Vagina (tissue), 2 donors: ENCODE data around the gene SAMD3. TPM values are rescaled to one million over a fixed set of nuclear protein-coding genes. Genes with fewer than 3 reads are reported as not detected.

ENCODE experiments used
- DNase-seq, 2 donors: peaks; one replicate each; pipeline ENCODE4 v3.0.0-alpha.2; 2017; ENCODE audit errors: extremely low spot score in 2 of 2
- H3K27ac ChIP-seq: fragments of 200-600 bp; sonication (generic); one replicate; pipeline ENCODE4 v1.5.1; 2019
- H3K27me3 ChIP-seq: fragments of 200-600 bp; sonication (generic); one replicate; pipeline ENCODE4 v1.5.1; 2019
- H3K36me3 ChIP-seq, 2 donors: fragments of 200-600 bp; sonication (generic); one replicate each; pipeline ENCODE4 v1.5.1; 2017 to 2019
- H3K4me1 ChIP-seq: fragments of 200-600 bp; sonication (generic); one replicate; pipeline ENCODE4 v1.5.1; 2019
- H3K4me3 ChIP-seq, 2 donors: fragments of 200-600 bp; sonication (generic); 1 replicate in 1 of 2; 2 replicates in 1 of 2; pipeline ENCODE4 v1.5.1; 2016 to 2019
- H3K9me3 ChIP-seq: fragments of 200-600 bp; sonication (generic); one replicate; pipeline ENCODE4 v1.5.1; 2019
- POLR2A ChIP-seq, 2 donors: fragments of 450-650 bp; IDR thresholded peaks; one replicate each; pipeline ENCODE4 v1.6.1; 2017; ENCODE audit warnings: antibody characterized with exemption in 2 of 2, mild to moderate bottlenecking in 2 of 2, moderate library complexity in 2 of 2
- POLR2AphosphoS5 ChIP-seq, 2 donors: sonication (generic); formaldehyde crosslinking; IDR thresholded peaks; one replicate each; pipeline ENCODE4 v1.9.0; 2017; ENCODE audit warnings: antibody characterized with exemption in 2 of 2, mild to moderate bottlenecking in 2 of 2, low read depth in 1 of 2; ENCODE audit not compliant: insufficient read depth in 1 of 2
- intact Hi-C: fragments of 100-400 bp; cut with DNase I; formaldehyde crosslinking; loops from one replicate; pipeline ENCODE4 v1.15.1; 2023
- total RNA-seq: library from RNA; depleted of rRNA; stranded (reverse); fragments of >200 nt; gene quantifications from one replicate; pipeline ENCODE4 v1.2.3, GENCODE V29; 2016
- TF ChIP-seq, protein P1 (sequence below), 3 experiments: fragments of 450-650 bp in 2 of 3; fragments of 200-600 bp in 1 of 3; sonication (generic) in 1 of 3; IDR thresholded peaks; one replicate each; pipeline ENCODE4 v1.5.1; 2017 to 2019; ENCODE audit warnings: antibody characterized with exemption in 3 of 3, mild to moderate bottlenecking in 2 of 3, moderate library complexity in 2 of 3

SAMD3 gene
- total RNA-seq, 1 donor from 2014 or later, result 7.6 TPM

DNA sequence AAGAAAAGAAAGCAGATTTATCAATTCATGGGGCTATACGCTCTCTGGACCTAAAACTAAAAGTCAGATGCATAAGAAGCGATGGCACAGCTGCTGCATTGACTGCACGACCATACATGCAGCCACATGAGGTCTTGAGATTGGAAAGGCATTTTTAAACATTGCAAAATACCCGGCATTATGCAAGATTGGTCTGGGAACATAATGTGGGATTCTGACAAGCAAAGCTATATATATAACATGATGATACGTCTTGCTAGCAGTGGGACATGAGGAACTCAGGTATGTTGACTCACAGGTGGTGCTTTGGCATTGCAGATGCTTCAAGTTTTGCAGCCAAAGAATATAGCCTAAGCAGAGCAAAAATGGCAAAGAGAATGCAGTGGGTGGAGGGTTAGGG is 55.1 kb downstream of the SAMD3 start:
- Histone ChIP-seq H3K27me3 (no peaks in the 10 kb centered on the region), H3K36me3 (no peaks in the 10 kb centered on the region), H3K27ac (no peak overlapping the region), H3K9me3 (no peaks in the 10 kb centered on the region), H3K4me1 (no peaks in the 10 kb centered on the region), H3K4me3 (no peak overlapping the region)
- intact Hi-C loops, result no loop called here
- TF ChIP-seq, protein P1, sequence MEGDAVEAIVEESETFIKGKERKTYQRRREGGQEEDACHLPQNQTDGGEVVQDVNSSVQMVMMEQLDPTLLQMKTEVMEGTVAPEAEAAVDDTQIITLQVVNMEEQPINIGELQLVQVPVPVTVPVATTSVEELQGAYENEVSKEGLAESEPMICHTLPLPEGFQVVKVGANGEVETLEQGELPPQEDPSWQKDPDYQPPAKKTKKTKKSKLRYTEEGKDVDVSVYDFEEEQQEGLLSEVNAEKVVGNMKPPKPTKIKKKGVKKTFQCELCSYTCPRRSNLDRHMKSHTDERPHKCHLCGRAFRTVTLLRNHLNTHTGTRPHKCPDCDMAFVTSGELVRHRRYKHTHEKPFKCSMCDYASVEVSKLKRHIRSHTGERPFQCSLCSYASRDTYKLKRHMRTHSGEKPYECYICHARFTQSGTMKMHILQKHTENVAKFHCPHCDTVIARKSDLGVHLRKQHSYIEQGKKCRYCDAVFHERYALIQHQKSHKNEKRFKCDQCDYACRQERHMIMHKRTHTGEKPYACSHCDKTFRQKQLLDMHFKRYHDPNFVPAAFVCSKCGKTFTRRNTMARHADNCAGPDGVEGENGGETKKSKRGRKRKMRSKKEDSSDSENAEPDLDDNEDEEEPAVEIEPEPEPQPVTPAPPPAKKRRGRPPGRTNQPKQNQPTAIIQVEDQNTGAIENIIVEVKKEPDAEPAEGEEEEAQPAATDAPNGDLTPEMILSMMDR (IDR thresholded peaks at IDR 0.05), result no peak
- TF ChIP-seq POLR2AphosphoS5 (IDR thresholded peaks at IDR 0.05; ENCODE audit: insufficient read depth in 1 of 2, low read depth in 1 of 2), result no peak
- no peak for TF ChIP-seq POLR2A (IDR thresholded peaks at IDR 0.05)
- DNase-seq, result no peak

DNA sequence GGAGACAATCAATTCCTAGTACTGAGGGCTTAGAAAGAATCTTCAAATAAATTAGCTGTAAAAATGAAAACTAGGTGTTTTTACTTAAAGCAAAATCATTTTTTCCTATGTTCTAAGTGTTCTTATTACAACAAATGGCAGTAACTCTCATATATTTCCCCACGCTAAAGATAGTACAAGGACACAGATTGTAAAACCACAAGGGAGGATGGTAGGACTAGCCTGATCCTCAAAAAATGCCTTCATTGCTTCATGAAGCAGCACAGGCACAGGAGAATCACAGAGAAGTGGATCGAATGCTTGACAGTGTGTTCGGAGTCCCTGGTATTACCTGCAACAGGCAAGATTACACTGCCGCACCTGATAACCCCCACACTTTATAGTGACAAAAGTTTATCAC is 58.5 kb downstream of the SAMD3 start:
- intact Hi-C loops, result no loop called here
- TF ChIP-seq POLR2A (IDR thresholded peaks at IDR 0.05) (no peak), POLR2AphosphoS5 (IDR thresholded peaks at IDR 0.05; ENCODE audit: insufficient read depth in 1 of 2, low read depth in 1 of 2) (no peak)
- TF ChIP-seq, protein P1 (IDR thresholded peaks at IDR 0.05), result no peak
- Histone ChIP-seq H3K4me1 (no peaks in the 10 kb centered on the region), H3K36me3 (no peaks in the 10 kb centered on the region), H3K27me3 (no peaks in the 10 kb centered on the region), H3K4me3 (no peak overlapping the region), H3K9me3 (no peaks in the 10 kb centered on the region), H3K27ac (no peak overlapping the region)
- DNase-seq, result no peak

DNA sequence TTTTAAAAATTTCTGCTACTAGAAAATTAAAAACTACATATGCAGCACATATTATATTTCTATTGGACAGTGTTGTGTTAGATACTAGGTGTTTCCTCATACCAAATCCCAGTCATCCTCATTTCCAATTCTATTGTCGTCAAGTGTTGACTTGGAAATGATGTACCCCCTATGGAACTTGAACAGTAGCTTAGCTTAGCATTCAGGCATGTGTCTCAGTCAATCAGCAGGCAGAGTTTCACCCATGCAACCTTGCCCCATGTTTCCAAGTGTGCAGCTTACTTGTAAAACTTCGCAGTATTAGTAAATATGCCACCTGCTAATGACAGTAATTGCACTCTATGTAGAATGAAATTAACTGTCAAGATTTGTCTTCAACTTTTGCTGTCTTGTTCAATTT is 59.5 kb downstream of the SAMD3 start:
- H3K9me3 ChIP-seq, result no peaks in the 10 kb centered on the region
- TF ChIP-seq, protein P1 (IDR thresholded peaks at IDR 0.05), result no peak
- TF ChIP-seq POLR2A (IDR thresholded peaks at IDR 0.05) (no peak), POLR2AphosphoS5 (IDR thresholded peaks at IDR 0.05; ENCODE audit: insufficient read depth in 1 of 2, low read depth in 1 of 2) (no peak)
- no peak for DNase-seq
- no peaks in the 10 kb centered on the region for H3K27me3 ChIP-seq
- H3K27ac ChIP-seq, result no peak overlapping the region
- no peak overlapping the region for H3K4me3 ChIP-seq
- H3K36me3 ChIP-seq, result no peaks in the 10 kb centered on the region
- intact Hi-C loops, result no loop called here
- H3K4me1 ChIP-seq, result no peaks in the 10 kb centered on the region

GRCh38 chr6:130162421-130162820 is 60.3 kb downstream of the SAMD3 start:
- no peak overlapping the region for H3K4me3 ChIP-seq
- no peak for DNase-seq
- H3K27ac ChIP-seq, result no peak overlapping the region
- TF ChIP-seq, protein P1 (IDR thresholded peaks at IDR 0.05), result no peak
- TF ChIP-seq POLR2A (IDR thresholded peaks at IDR 0.05), result no peak
- no peak for TF ChIP-seq POLR2AphosphoS5 (IDR thresholded peaks at IDR 0.05; ENCODE audit: insufficient read depth in 1 of 2, low read depth in 1 of 2)
- H3K4me1 ChIP-seq, result no peaks in the 10 kb centered on the region
- no peaks in the 10 kb centered on the region for H3K36me3 ChIP-seq
- H3K27me3 ChIP-seq, result no peaks in the 10 kb centered on the region
- intact Hi-C loops, result no loop called here
- H3K9me3 ChIP-seq, result no peaks in the 10 kb centered on the region

- intact Hi-C loops, result no loop called here
- H3K4me3 ChIP-seq, result no peak overlapping the region
- no peaks in the 10 kb centered on the region for H3K36me3 ChIP-seq
- H3K27me3 ChIP-seq, result no peaks in the 10 kb centered on the region
- no peak overlapping the region for H3K27ac ChIP-seq
- no peak for TF ChIP-seq POLR2AphosphoS5 (IDR thresholded peaks at IDR 0.05; ENCODE audit: insufficient read depth in 1 of 2, low read depth in 1 of 2)
- no peak for TF ChIP-seq POLR2A (IDR thresholded peaks at IDR 0.05)
- TF ChIP-seq, protein P1 (IDR thresholded peaks at IDR 0.05), result no peak
- H3K9me3 ChIP-seq, result no peaks in the 10 kb centered on the region
- no peaks in the 10 kb centered on the region for H3K4me1 ChIP-seq
- DNase-seq, result no peak
Observed at GRCh38 chr6:130161683-130162404, 60.9 kb downstream of the SAMD3 start.
